SKM-1 treated with dmso at 0.1 percent for 144 hours (cell line): ENCODE results near the gene EVC.

Experiments
- DNase-seq: peaks from one replicate; lab custom pipeline; 2025; ENCODE audit not compliant: unreplicated experiment; lab: John Stamatoyannopoulos, UW

Gene EVC

DNA sequence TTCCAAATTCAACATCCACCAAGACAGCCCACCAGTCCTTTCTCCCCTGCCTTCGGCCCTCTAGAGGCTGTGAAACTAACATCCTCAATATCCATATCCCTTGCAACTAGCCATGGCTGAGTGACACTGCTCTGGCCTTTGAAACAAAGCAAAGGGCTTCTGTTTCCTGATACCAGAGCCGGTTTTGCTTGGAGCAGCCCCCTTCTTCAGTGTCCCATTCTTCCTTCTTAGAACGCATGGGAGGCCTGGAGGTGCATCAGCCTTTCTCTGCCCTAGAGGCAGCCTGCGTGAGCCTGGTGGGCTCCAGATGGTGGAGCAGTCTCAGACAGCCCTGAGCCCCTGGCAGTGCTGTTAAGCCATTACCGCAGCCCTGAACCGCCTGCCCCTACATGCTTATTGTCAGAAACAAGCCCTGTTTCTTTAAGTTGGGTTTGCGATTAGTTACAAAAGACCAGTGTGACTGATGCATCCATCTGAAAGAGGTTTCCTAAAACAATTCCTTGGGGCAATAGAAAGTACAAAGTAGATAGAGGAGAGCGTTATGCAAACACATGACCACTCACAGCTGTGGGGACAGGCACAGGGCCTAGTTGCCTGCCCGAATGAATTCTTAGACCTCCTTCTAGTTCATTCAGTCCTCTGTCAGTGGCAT is 74.1 kb downstream of the EVC start:
- DNase-seq: no peak

DNA sequence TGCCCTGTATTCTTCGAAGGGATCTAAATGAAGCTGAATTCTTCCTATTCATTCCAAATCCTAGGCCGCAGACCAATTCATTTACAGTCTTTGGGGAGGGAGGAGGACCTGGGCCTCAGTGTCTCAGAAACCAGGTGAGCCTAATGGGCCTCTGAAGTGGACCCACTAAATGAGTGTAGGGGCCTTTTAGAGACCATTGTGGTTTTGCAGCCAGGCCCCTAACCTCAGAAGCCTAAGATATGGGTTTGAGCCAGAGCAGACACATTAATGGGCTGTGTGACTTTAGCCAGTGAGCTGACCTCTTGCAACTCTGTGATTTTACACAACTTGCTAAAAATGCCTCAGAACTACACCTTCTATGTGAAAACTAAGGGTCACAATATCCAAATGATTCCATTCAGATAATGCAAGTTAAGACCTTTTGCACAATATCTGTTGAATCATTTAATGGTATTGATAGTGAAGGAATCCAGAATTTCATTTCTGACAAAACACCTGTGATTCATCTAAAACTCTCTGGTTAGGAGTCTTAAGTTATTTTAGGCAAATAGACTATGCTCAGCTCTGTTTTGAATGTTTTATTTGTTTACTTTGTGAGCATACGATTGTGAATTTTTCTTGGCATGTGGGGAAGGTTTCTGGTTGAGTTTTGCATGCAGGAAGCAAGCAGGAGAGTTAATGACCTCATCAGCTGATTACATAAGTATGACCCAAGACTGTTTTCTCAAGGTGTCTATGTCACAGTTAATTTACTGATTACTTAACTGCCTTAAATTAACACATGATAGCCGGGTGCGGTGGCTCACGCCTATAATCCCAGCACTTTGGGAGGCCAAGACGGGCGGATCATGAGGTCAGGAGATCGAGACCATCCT is 75.0 kb downstream of the EVC start:
- no peak for DNase-seq

DNA sequence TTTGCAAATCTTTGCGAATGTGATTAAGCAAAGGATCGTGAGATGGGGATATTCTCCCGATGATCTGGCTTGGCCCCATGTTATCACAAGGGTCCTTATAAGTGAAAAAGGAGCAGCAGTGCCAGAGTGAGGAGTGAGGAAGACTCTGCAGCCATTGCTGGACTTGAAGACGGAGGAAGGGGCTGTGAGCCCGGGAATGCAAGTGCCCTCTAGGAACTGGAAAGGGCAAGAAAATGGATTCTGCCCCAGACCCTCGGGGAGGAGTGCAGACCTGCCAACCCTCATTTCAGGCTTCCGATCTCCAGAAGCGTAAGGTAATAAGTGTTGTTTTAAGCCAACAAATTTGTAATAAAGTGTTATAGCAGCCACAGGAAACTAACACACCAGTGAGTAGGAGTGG is 76.3 kb downstream of the EVC start:
- DNase-seq: no peak

DNA sequence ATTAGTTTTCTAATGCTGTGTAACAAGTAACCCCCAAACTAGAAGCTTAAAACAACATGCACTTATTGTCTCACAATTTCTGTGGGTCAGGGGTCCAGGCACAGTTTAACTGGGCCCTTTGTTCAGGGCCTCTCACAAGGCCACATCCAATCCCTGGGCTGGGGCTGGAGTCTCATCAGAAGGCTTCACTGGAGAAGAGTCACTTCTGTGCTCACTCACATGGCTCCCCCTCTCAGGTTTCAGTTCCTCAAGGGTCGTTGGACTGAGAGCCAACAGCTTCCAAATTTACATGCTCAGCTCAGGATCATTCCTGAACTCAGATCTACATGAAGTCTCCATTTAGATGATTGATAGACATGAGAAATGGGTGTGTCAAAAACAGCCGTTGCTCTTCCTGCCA is 77.1 kb downstream of the EVC start:
- no peak for DNase-seq

DNA sequence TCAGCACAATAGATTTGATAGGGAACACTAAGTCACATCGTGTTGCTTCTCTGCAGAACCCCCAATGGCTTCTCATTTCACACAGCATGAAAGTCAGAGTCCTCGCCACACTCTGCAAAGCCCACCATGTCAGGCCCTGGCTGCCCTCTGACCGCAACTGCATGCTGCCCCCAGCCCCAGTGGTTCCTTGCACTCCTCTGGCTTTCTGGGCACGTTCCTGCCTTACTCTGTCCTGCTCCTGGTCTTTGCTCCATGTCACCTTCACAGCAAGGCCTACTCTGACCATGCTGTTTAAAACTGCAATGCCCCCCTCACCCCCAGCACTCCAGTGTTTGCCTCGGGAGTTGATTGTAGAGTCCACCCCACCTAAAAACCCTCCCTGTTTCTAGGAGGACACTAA is 78.1 kb downstream of the EVC start:
- no peak for DNase-seq

DNA sequence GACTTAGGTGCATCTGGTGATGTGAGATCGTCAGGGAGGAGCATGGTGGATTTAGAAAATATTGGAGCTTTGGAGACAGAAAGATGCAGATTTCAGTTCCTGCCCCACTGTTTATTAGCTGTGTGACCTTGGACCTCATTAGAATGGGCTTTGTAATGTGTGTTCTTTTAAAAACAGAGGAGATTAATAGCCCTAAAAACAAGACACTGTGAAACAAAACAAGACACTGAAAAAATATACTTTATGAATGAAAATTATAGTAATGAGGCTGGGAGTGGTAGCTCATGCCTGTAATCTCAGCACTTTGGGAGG is 79.5 kb downstream of the EVC start:
- no peak for DNase-seq

DNA sequence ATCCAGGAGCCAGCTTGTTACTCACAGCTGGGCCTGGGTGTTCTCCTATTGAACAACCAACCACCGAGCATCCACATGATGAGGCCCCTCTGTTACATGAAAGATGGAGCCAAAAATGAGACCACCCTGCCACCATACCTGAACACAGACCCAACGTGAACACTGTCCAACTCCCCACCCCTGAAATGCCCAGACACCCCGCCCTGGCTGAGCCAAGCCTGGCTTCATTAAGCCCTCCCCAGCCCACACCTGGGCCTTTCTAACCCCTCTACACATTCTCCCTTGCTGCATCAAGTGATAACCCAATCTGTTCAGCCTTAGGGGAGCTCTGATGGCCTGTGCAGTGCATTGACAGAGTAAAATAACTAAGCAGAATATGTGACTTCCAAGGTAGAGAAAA is 80.7 kb downstream of the EVC start:
- no peak for DNase-seq

DNA sequence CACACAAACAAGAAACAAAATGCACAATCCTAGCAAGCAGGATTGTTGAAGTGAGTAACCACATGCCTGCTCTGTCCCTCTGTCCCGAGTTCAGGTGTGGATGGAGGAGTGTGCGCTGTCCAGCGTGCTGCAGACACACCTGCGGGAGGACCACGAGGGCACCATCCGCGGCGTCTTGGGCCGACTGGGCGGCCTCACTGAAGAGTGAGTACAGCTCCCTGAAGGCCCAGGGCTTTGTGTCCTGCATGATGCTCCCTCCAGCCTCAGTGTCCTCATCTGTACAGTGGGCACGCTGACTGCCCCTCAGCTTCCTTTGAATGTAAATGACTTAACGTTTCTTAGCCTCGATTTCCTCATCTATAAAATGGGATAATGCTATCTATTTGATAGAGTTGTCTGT is 82.5 kb downstream of the EVC start:
- DNase-seq: no peak

DNA sequence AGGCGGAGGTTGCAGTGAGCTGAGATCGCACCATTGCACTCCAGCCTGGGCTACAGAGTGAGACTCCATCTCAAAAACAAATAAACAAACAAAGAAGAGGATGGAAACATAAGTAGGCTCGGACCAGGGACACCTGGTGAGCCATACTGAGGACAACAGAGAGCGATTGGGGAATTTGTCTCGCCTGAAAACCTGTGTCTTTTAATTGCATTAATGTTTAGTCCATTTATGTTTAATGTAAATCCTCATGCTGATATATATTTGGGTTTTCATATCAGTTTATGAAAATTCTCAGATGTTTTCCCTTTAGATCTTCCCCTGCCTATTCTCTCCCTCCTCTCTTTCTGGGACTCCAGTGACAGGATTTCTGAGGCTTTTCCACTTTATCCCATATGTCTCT is 84.6 kb downstream of the EVC start:
- DNase-seq: no peak

DNA sequence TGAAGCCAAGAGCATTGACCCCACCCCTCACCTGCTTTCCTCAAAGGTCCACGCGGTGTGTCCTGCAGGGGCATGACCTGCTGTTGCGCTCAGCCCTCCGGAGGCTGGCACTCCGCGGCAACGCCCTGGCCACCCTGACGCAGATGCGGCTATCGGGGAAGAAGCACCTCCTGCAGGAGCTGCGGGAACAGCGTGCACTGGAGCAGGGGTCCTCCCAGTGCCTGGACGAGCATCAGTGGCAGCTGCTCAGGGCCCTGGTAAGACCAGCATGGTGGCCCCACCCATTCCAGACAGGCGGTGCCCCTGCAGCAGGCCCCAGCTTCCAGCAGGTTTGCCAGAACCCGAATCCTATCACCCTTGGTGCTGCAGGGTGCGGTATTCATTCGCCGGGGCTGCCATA is 86.0 kb downstream of the EVC start:
- no peak for DNase-seq

DNA sequence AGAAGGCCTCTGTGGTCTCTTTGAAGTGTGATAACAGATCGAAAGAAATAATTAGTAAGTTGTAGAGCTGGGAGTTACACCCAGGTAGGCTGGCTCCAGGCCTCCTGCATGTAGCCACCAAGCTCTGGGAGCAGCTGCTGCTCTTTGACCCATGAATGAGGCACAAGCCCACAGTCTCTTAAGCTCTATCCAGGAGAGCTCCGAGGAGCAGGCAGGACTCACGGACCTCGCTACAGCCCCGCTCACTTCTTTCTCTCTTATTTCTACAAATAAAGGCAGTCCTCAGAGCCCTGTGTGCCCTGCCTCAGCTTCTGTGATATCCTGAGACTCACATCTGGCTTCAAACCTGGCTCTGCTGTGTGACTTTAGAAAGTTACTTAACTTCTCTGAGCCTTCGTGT is 86.9 kb downstream of the EVC start:
- DNase-seq: no peak

DNA sequence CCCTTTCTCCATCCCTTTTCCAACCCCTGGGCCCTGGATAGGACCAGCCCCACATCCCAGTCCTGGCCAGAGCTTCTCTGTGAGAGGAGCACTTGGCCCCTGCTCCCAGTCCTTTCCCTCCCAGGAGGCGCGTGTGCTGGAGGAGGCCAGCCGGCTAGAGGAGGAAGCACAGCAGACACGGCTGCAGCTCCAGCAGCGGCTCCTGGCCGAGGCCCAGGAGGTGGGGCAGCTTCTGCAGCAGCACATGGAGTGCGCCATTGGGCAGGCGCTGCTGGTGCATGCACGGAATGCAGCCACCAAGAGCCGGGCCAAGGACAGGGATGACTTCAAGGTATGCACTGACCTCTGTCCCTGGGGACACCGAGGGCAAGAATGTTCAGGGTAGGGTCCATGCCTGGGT is 87.5 kb downstream of the EVC start:
- DNase-seq: no peak

DNA sequence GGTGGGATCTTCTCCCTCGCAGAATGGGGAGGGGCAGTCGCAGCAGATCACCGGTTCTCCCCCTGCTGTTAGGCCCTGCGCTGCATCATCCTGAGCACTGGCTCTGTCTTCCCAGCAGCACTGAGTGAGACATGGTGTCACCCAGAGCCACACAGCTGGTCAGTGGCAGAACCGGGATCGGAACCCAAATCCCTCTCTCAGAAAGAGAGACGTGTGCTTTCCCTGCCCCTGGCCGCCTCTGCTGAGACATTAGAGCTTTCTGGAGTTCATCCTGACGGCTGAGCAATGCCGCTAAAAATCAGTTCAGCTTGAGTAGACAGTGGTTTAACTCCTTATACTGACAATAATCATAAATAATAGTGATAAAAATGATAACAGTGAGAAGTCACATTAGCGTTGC is 87.9 kb downstream of the EVC start:
- no peak for DNase-seq

DNA sequence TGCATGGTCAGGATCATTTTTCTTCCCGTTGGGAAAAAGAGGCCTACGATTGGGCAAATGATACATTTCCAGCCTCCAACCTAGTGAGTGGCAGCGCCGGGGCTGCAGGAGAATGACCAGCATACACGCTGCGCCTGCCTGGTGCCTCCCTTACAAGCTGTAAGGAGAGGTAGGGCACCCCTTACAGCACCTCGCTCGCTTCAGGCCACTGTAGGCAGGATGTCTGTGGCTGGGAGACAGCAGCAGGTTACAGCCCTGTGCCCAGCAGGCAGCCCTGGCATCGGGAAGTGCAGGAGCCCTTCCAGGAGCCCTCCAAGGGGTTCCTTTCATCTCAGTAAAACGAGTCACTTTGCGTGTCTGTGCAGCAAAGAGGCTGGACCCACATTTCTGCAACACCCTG is 88.4 kb downstream of the EVC start:
- DNase-seq: no peak

DNA sequence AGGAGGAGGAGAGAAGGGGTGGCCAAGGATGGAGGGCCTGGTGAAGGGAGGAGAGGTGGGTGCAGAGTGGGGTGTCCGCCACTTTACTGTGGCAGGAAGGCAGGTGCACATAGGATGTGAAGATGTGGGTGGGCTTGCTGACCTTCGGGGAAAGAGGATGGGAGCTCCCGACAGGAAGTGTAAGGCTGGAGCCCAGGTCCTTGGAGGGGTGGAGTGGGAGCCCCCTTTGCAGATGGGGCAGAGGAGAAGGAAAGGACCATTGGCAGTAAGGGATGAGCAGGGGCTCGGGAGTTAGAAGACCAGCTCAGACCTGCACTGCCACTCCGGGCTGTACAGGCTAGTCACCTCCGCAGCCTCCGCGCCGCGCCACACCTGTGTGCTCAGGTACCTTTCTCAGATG is 89.5 kb downstream of the EVC start:
- no peak for DNase-seq

DNA sequence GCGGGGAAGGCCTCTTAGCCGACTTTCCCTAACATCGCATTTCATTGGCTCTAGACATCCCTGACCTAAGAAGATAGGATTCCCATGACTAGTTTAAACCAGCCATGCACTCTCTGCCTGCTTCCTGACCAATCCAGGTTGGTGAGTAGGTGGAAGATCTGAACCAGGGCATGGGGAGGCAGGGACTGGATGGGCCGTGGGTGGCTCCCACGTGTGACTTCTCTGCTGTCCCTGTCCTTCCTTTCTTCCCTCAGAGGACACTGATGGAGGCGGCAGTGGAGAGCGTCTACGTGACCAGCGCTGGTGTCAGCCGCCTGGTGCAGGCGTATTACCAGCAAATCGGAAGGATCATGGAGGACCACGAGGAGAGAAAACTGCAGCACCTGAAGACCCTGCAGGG is 90.7 kb downstream of the EVC start:
- DNase-seq: no peak

DNA sequence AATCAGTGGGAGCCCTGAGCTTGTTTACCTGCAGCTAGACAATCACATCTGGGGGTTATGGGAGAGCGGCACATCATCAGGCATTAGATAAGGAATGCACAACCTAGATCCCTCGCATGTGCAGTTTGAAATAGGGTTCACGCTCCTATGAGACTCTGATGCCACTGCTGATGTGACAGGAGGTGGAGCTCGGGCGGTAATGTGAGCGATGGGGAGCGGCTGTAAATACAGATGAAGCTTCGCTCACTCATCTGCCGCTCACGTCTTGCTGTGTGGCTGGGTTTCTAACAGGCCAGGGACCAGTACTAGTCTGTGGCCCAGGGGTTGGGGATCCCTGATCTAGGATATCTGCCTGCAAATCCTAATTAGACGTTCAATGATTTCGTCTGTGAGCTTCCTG is 91.6 kb downstream of the EVC start:
- no peak for DNase-seq

DNA sequence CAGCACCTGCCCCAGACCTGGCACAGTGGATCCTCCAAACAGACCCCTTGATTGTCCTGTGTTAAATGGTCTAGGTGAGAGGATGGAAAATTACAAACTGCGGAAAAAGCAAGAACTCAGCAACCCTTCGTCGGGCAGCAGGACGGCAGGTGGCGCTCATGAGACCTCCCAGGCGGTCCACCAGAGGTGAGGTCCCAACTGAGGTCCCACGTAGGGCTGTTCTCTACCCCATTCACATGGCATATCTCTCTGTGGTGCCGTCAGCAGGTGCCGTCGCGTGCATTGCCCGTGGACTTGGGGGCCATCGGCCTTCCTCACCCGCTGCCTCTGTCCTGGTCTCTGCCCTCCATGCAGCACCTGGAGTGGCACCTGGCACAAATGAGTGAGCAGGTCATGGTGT is 93.7 kb downstream of the EVC start:
- DNase-seq: peak; percentile 14

DNA sequence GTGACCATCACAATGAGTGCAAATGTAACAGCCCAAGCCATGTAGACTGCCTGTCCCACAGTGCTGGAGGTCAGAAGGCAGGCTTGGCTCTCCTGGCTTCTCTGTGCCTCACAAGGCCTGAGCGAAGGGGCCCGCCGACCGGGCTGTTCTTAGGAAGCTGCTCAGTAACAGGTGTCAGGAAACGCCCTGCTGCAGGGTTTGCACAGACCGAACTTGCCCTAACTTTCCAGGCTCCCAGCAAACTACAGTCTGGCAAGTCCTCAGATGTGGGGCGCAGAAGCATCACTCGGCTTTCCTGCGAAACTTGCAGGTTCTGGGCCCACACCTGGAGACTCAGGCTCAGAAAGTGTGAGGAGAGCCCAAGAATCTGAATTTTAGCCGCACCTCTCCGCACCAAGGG is 94.3 kb downstream of the EVC start:
- DNase-seq: no peak

DNA sequence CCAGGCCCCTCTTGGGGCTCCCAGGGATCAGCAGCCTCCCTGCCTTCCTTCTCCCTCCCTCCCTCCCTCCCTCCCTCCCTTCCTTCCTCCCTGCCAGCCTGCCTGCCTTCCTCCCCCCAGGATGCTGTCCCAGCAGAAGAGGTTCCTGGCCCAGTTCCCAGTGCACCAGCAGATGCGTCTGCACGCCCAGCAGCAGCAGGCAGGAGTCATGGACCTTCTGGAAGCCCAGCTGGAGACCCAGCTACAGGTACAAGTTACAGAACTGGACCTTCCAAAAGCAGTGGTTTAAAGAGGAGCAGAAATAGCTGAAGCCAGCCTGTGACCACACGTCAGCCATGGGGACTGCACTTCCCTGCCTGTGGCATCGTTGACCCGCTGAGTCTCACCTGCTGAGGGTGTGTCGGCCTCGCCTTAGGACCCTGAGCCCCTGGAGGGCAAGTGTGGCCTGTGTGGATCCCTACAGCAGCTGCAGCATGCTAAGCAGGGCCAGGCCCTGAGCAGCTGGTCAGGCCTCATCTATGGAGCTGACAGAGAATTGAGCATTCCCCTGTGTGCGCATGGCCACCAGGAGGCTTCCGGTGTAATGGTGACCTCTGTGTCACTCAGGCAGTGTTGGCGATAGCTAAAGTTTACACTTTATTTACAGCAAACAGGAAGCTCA is 97.2 kb downstream of the EVC start:
- no peak for DNase-seq

DNA sequence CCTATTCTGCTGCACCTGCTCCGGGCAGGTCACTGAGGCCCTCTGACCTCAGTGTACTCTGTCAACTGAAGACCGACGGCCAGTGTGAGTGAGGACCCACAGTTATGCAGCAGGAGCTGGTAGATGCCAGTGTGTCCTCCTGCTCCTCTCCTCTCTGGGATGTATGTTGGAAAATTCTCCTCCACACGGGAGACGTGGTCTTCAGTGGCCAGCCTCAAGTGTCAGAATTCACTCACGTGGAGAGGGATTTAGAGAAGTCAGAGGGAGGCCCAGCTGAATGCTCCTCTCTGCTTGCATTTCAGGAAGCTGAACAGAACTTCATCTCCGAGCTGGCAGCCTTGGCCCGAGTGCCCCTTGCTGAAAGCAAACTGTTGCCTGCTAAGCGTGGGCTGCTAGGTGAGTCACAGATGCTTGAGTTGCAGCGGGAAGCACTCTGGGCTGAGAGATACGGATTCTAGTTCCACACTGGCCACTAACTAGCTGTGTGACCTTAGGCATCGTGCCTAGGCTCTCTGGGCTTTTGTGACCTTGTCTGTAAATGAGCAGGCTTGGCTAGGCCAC is 98.3 kb downstream of the EVC start:
- no peak for DNase-seq

DNA sequence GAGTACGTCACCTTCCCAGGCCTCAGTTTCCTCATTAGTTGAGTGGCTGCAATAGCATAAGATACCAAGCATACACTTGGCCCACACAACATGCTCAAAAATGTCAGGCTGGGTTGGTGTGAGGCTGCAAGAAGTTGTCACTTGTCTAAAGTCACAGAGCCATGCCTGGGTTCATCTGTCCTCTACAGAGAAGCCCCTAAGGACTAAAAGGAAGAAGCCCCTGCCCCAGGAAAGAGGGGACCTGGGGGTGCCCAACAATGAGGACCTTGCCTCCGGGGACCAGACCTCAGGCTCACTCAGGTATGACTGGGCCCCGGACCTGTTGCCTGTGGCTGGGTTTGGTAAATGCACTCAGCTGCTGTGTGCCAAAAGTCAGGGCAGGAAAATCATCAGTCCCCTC is 99.2 kb downstream of the EVC start:
- DNase-seq: no peak
